Activated T-cell treated with anti-CD3 and anti-CD28 coated beads, Interleukin-2, amount 50 U/mL, for 4 hours (primary cell): Measurements from ENCODE around the gene PHAF1. TPM values are rescaled to one million over a fixed set of nuclear protein-coding genes. Genes with fewer than 3 reads are reported as not detected.

Experiments
- ATAC-seq, 2 donors: fragments of 200-7000 bp; cut with Tn5 transposase; one replicate each; pipeline ENCODE4 v1.10.0; 2021
- DNase-seq: peaks from one replicate; pipeline ENCODE4 v3.0.0-alpha.2; 2020
- H3K27me3 Mint-ChIP-seq: one replicate; pipeline ENCODE4 v1.8.0; 2021; ENCODE audit warnings: low read depth, mixed read lengths
- H3K36me3 Mint-ChIP-seq: one replicate; pipeline ENCODE4 v1.8.0; 2022; ENCODE audit warnings: mixed read lengths; ENCODE audit not compliant: insufficient read depth
- H3K4me1 Mint-ChIP-seq: one replicate; pipeline ENCODE4 v1.8.0; 2021; ENCODE audit warnings: low read depth, mixed read lengths
- H3K4me3 Mint-ChIP-seq: one replicate; pipeline ENCODE4 v1.8.0; 2021; ENCODE audit warnings: mild to moderate bottlenecking, moderate library complexity, mixed read lengths
- H3K9me3 Mint-ChIP-seq: one replicate; pipeline ENCODE4 v1.8.0; 2021; ENCODE audit warnings: mixed read lengths
- total RNA-seq, 3 donors: library from RNA; stranded (reverse); gene quantifications; one replicate each; pipeline ENCODE4 v1.2.1, GENCODE V29; 2021

Gene PHAF1
- total RNA-seq, 3 donors from 2014 or later: 17.4 to 19.5 (median 18.6) TPM

DNA sequence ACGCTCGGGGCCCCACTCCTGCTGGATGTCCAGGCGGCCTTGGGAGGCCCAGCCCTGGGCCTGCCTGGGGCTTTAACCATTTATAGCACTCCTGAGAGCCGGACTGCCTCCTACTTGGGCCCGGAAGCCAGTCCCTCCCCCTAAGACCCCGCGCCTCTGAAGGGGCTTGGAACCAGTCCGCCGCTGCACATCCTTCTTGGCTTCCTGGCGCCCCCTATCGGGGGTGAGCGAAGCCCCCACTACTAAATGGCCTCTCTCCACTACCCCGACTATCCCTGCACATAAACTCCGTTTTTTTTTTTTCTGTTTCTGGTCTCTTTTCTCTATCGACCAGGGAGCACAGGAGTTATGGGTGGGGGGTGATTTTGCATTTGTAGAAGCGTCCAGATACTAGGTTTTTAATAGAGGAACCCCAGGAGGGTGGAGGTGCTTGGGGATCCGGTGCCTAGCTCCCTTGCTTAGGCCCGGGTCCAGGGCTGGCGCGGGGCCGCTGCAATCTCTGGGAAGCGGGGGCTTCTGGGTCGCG, 60.0 kb downstream of the PHAF1 start:
- Mint-ChIP-seq H3K36me3 (no peaks in the 10 kb centered on the region), H3K4me1 (peaks cover 34% of the 10 kb centered on the region), H3K4me3 (peak overlapping the region; percentile 66), H3K9me3 (no peaks in the 10 kb centered on the region), H3K27me3 (peaks cover 74% of the 10 kb centered on the region)
- ATAC-seq (no peak), DNase-seq (no peak)

- no peaks in the 10 kb centered on the region for H3K36me3 Mint-ChIP-seq
- ATAC-seq (peak in 1 of 2 donors; percentile 5), DNase-seq (no peak)
- H3K27me3 Mint-ChIP-seq: peaks cover 71% of the 10 kb centered on the region
- peak within 1 kb of the TSS; percentile 66 for H3K4me3 Mint-ChIP-seq
- H3K4me1 Mint-ChIP-seq: peaks cover 29% of the 10 kb centered on the region
- H3K9me3 Mint-ChIP-seq: no peaks in the 10 kb centered on the region
Observed at GRCh38 chr16:67170168-67170948, 60.6 kb downstream of the PHAF1 start, which contains the start of gene NOL3. NOL3 (plus strand) TSS chr16:67170538.

- DNase-seq (no peak), ATAC-seq (no peak)
- Mint-ChIP-seq H3K27me3 (peaks cover 69% of the 10 kb centered on the region), H3K36me3 (no peaks in the 10 kb centered on the region), H3K4me3 (peak overlapping the region; percentile 14), H3K9me3 (no peaks in the 10 kb centered on the region), H3K4me1 (peaks cover 29% of the 10 kb centered on the region)
Observed at GRCh38 chr16:67170949-67171649, 61.4 kb downstream of the PHAF1 start.

GRCh38 chr16:67173323-67173722, 63.6 kb downstream of the PHAF1 start:
- Mint-ChIP-seq H3K9me3 (no peaks in the 10 kb centered on the region), H3K4me1 (peaks cover 32% of the 10 kb centered on the region), H3K4me3 (peak overlapping the region; percentile 78), H3K27me3 (peaks cover 47% of the 10 kb centered on the region), H3K36me3 (no peaks in the 10 kb centered on the region)
- ATAC-seq: no peak
- no peak for DNase-seq

DNA sequence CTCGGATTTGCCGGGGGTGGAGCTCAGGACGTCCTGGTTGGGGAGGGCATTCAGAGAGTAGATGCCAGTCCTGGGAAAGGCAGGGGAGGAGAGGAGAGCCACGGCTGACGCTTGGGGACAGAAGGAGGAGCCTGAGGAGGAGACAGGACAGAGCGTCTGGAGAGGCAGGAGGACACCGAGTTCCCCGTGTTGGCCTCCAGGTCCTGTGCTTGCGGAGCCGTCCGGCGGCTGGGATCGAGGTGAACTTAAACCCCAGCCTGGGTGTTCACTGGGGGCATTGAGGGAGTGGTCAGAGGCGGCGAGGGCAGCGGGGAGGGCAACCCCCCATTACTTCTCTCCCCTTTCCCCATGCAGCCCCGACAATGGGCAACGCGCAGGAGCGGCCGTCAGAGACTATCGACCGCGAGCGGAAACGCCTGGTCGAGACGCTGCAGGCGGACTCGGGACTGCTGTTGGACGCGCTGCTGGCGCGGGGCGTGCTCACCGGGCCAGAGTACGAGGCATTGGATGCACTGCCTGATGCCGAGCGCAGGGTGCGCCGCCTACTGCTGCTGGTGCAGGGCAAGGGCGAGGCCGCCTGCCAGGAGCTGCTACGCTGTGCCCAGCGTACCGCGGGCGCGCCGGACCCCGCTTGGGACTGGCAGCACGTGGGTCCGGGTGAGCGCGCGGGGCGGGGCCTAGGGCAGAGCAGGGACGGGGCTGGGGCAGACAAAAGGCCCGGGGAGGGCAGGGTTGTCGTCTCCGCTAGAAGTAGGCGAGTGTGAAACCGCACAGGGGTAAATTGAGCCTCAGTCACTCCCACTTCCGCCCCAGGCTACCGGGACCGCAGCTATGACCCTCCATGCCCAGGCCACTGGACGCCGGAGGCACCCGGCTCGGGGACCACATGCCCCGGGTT, 64.3 kb downstream of the PHAF1 start:
- peak; percentile 82 to 85 for ATAC-seq
- Mint-ChIP-seq H3K4me3 (peak overlapping the region; percentile 78), H3K4me1 (peaks cover 33% of the 10 kb centered on the region)

GRCh38 chr16:67174706-67175231, 65.0 kb downstream of the PHAF1 start:
- Mint-ChIP-seq H3K4me3 (no peak overlapping the region), H3K36me3 (no peaks in the 10 kb centered on the region), H3K4me1 (peaks cover 30% of the 10 kb centered on the region), H3K27me3 (peaks cover 38% of the 10 kb centered on the region), H3K9me3 (no peaks in the 10 kb centered on the region)
- DNase-seq (no peak), ATAC-seq (peak in 1 of 2 donors; percentile 1)

More for the DNA sequence above, 64.3 kb downstream of the PHAF1 start:
- Mint-ChIP-seq H3K27me3 (peaks cover 43% of the 10 kb centered on the region), H3K9me3 (no peaks in the 10 kb centered on the region), H3K36me3 (no peaks in the 10 kb centered on the region)
- peak; percentile 50 for DNase-seq

DNA sequence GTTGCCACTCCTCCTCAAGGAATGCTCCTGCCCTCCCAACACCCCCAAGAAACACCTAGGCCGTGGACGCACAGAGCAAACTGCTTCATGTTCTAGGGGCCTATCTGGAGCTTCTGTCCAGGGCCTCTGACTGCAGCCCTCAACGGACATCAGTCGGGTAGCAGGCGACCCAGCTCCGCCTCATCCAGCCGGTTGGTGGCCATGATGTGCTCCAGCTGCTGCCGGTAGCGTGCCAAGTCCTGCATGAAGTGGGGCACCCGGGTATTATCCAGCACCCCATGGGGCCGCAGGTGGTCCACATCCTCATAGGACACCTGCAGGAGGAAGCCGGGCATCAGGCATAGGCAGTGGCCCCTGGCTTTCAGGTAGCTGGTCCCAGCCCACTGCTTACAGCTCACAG, 66.9 kb downstream of the PHAF1 start:
- H3K36me3 Mint-ChIP-seq: no peaks in the 10 kb centered on the region
- DNase-seq (no peak), ATAC-seq (no peak)
- peaks cover 22% of the 10 kb centered on the region for H3K27me3 Mint-ChIP-seq
- H3K9me3 Mint-ChIP-seq: no peaks in the 10 kb centered on the region
- peaks cover 20% of the 10 kb centered on the region for H3K4me1 Mint-ChIP-seq
- peak overlapping the region; percentile 38 for H3K4me3 Mint-ChIP-seq

DNA sequence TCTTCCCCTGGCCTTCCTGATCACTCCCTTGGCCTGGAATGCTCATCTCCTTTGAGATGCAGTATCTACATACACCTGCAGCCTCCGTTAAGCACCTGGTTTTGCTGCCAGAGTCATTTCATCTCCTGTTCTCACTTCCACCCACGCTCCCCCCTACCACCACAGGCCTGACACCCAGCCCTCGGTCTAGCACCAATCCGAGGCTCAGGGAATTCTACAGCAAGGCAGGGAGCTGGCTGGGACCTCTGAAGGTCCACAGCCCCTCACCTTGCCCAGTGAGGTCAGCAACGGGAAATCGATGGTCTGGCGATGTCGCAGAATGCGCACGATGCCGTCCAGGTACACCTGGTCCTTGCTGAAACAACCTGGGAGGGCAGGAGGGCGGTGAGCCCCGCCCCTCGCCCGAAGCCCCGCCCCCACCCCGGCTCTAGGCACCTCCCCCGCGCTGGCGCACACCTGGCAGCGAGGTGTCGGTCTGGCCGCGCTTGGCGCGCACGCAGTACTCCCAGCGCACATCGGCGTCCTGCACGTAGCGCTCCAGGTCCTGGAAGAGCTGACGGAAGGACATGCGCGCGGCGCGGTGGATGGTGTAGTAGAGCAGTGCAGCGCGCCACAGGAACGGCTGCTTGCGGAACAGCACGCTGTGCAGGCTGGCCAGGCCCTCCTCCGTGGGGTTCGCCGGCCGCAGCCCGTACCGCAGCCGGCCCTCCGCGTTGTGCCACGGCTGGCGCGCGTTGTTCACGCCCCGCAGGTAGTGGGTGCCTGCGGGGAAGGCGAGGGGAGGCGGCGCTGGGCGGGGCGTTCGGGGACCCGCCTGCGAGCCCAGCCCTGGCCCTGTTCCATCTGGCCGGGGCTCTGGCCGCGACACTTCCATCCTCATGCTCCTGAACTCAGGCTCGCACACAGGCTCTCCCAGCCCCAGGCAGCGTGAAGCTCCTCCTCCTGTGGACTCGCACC, 68.3 kb downstream of the PHAF1 start:
- DNase-seq (peak; percentile 40), ATAC-seq (peak; percentile 53 to 63)
- Mint-ChIP-seq H3K4me1 (peaks cover 19% of the 10 kb centered on the region), H3K4me3 (peak overlapping the region; percentile 58), H3K27me3 (peaks cover 16% of the 10 kb centered on the region), H3K36me3 (no peaks in the 10 kb centered on the region), H3K9me3 (no peaks in the 10 kb centered on the region)

- no peak overlapping the region for H3K4me3 Mint-ChIP-seq
- ATAC-seq (no peak), DNase-seq (no peak)
- H3K4me1 Mint-ChIP-seq: peaks cover 7% of the 10 kb centered on the region
- H3K36me3 Mint-ChIP-seq: no peaks in the 10 kb centered on the region
- no peaks in the 10 kb centered on the region for H3K9me3 Mint-ChIP-seq
- H3K27me3 Mint-ChIP-seq: peaks cover 6% of the 10 kb centered on the region
Observed at GRCh38 chr16:67179421-67180080, 69.8 kb downstream of the PHAF1 start.

DNA sequence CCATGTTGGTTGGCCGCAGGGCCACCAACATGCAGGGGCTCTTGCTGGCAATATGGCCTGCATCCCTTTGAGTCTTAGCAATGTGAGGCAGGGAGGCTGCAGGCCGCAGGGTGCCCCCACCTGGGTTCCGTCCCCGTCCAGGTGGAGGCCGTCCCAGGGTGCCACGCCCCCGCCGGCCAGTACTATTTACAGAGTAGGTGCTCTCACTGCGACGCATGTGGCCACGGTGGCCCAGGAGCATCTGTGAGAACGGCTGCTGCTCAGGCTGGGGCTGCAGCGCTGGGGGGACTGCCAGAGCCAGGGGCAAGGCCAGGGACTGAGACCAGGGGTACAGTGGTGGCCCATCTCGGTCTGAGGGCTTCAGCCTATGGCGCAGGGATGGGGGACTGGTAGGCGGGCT, 70.4 kb downstream of the PHAF1 start:
- no peak for ATAC-seq
- Mint-ChIP-seq H3K4me3 (no peak overlapping the region), H3K9me3 (no peaks in the 10 kb centered on the region), H3K4me1 (peaks cover 12% of the 10 kb centered on the region), H3K36me3 (no peaks in the 10 kb centered on the region), H3K27me3 (peaks cover 5% of the 10 kb centered on the region)
- no peak for DNase-seq

- no peak for ATAC-seq
- peaks cover 5% of the 10 kb centered on the region for H3K27me3 Mint-ChIP-seq
- no peaks in the 10 kb centered on the region for H3K36me3 Mint-ChIP-seq
Observed at GRCh38 chr16:67181346-67181745, 71.6 kb downstream of the PHAF1 start.

GRCh38 chr16:67182288-67182687, 72.5 kb downstream of the PHAF1 start:
- no peak for DNase-seq
- no peaks in the 10 kb centered on the region for H3K36me3 Mint-ChIP-seq

More at GRCh38 chr16:67181346-67181745, 71.6 kb downstream of the PHAF1 start:
- Mint-ChIP-seq H3K9me3 (no peaks in the 10 kb centered on the region), H3K4me3 (no peak overlapping the region), H3K4me1 (peaks cover 19% of the 10 kb centered on the region)
- DNase-seq: no peak

More at GRCh38 chr16:67182288-67182687, 72.5 kb downstream of the PHAF1 start:
- H3K9me3 Mint-ChIP-seq: no peaks in the 10 kb centered on the region
- ATAC-seq: no peak
- H3K4me1 Mint-ChIP-seq: peaks cover 19% of the 10 kb centered on the region
- H3K4me3 Mint-ChIP-seq: no peak overlapping the region
- H3K27me3 Mint-ChIP-seq: peaks cover 5% of the 10 kb centered on the region
